Left forelimb (tissue), 1 donor: ENCODE data around the gene ATCAY.
"Not testable (repeated sequence)": the region's sequence is repeated elsewhere in the genome, so short reads cannot be mapped to it uniquely, and the experiment has no call there.

ENCODE experiments used
- DNase-seq: peaks from one replicate; pipeline ENCODE4 v3.0.0-alpha.2; 2018; ENCODE audit warnings: low spot score

ATCAY gene

GRCh38 chr19:3855320-3855719 is 25.2 kb upstream of the ATCAY start:
- no peak for DNase-seq

- no peak for DNase-seq
Measured at GRCh38 chr19:3857449-3858003, 23.0 kb upstream of the ATCAY start.

GRCh38 chr19:3860499-3860898 is 20.0 kb upstream of the ATCAY start:
- no peak for DNase-seq

- no peak for DNase-seq
Measured at GRCh38 chr19:3862826-3863500, 17.5 kb upstream of the ATCAY start.

GRCh38 chr19:3863648-3864047 is 16.8 kb upstream of the ATCAY start:
- DNase-seq, result no peak

- DNase-seq, result no peak
Measured at GRCh38 chr19:3866910-3867638, 13.4 kb upstream of the ATCAY start.

- no peak for DNase-seq
Measured at GRCh38 chr19:3867971-3868769, 12.3 kb upstream of the ATCAY start.

- DNase-seq, result no peak
Measured at GRCh38 chr19:3868770-3869456, 11.6 kb upstream of the ATCAY start, which contains the start of gene ZFR2. TSS of gene ZFR2 (minus strand) at chr19:3869038. CDS start at chr19:3869017, 21 bp downstream.

- DNase-seq, result no peak
Measured at GRCh38 chr19:3873151-3873550, 7.3 kb upstream of the ATCAY start.

GRCh38 chr19:3874695-3875094 is 5.8 kb upstream of the ATCAY start:
- DNase-seq, result not testable (repeated sequence)

GRCh38 chr19:3879656-3880055 is 829 bp upstream of the ATCAY start:
- no peak for DNase-seq

GRCh38 chr19:3881272-3882040 is 971 bp downstream of the ATCAY start:
- DNase-seq, result no peak

- no peak for DNase-seq
Measured at GRCh38 chr19:3882041-3882384, 1.5 kb downstream of the ATCAY start.

GRCh38 chr19:3890591-3890990 is 10.1 kb downstream of the ATCAY start:
- DNase-seq, result no peak

GRCh38 chr19:3893509-3894179 is 13.2 kb downstream of the ATCAY start:
- DNase-seq, result no peak

GRCh38 chr19:3894959-3895358 is 14.5 kb downstream of the ATCAY start:
- DNase-seq, result not testable (repeated sequence)

GRCh38 chr19:3895788-3896187 is 15.3 kb downstream of the ATCAY start:
- no peak for DNase-seq

- no peak for DNase-seq
Measured at GRCh38 chr19:3897936-3898335, 17.5 kb downstream of the ATCAY start.

- no peak for DNase-seq
Measured at GRCh38 chr19:3898426-3898825, 17.9 kb downstream of the ATCAY start.

- no peak for DNase-seq
Measured at GRCh38 chr19:3899531-3900294, 19.2 kb downstream of the ATCAY start.
